ENCODE measurements around the gene SORCS2.

SORCS2 gene

GRCh38 chr4:7475207-7475606 is 282.9 kb downstream of the SORCS2 start:
- Histone ChIP-seq H3K9me3 (ENCODE audit: control insufficient read depth in 2 of 2, low read length in 2 of 2) (peaks cover 0 to 4% of the 10 kb centered on the region in 2 donors), H3K27me3 (ENCODE audit: control insufficient read depth in 1 of 2, insufficient read depth in 2 of 2, low read length in 2 of 2) (no peaks in the 10 kb centered on the region), H3K4me1 (ENCODE audit: control insufficient read depth, insufficient read depth, low read length) (no peaks in the 10 kb centered on the region), H3K27ac (ENCODE audit: low read length) (no peak overlapping the region), H3K36me3 (ENCODE audit: control insufficient read depth in 2 of 2, insufficient read depth in 2 of 2, low read length in 2 of 2) (no peaks in the 10 kb centered on the region), H3K9ac (ENCODE audit: low read length in 2 of 2) (no peak overlapping the region), H3K4me3 (ENCODE audit: low read length in 2 of 2) (no peak overlapping the region)

- Histone ChIP-seq H3K9me3 (ENCODE audit: control insufficient read depth in 2 of 2, low read length in 2 of 2) (peaks cover 0 to 4% of the 10 kb centered on the region in 2 donors), H3K9ac (ENCODE audit: low read length in 2 of 2) (no peak overlapping the region), H3K4me1 (ENCODE audit: control insufficient read depth, insufficient read depth, low read length) (no peaks in the 10 kb centered on the region), H3K27ac (ENCODE audit: low read length) (no peak overlapping the region), H3K27me3 (ENCODE audit: control insufficient read depth in 1 of 2, insufficient read depth in 2 of 2, low read length in 2 of 2) (no peaks in the 10 kb centered on the region), H3K4me3 (ENCODE audit: low read length in 2 of 2) (no peak overlapping the region), H3K36me3 (ENCODE audit: control insufficient read depth in 2 of 2, insufficient read depth in 2 of 2, low read length in 2 of 2) (no peaks in the 10 kb centered on the region)
Measured at GRCh38 chr4:7476820-7477219, 284.5 kb downstream of the SORCS2 start.

- Histone ChIP-seq H3K9ac (ENCODE audit: low read length in 2 of 2) (no peak overlapping the region), H3K4me1 (ENCODE audit: control insufficient read depth, insufficient read depth, low read length) (no peaks in the 10 kb centered on the region), H3K27ac (ENCODE audit: low read length) (no peak overlapping the region), H3K36me3 (ENCODE audit: control insufficient read depth in 2 of 2, insufficient read depth in 2 of 2, low read length in 2 of 2) (no peaks in the 10 kb centered on the region), H3K27me3 (ENCODE audit: control insufficient read depth in 1 of 2, insufficient read depth in 2 of 2, low read length in 2 of 2) (no peaks in the 10 kb centered on the region), H3K9me3 (ENCODE audit: control insufficient read depth in 2 of 2, low read length in 2 of 2) (peaks cover 0 to 4% of the 10 kb centered on the region in 2 donors), H3K4me3 (ENCODE audit: low read length in 2 of 2) (no peak overlapping the region)
Measured at GRCh38 chr4:7477695-7478094, 285.4 kb downstream of the SORCS2 start.

GRCh38 chr4:7478665-7479064 is 286.3 kb downstream of the SORCS2 start:
- Histone ChIP-seq H3K9me3 (ENCODE audit: control insufficient read depth in 2 of 2, low read length in 2 of 2) (peaks cover 0 to 4% of the 10 kb centered on the region in 2 donors), H3K27me3 (ENCODE audit: control insufficient read depth in 1 of 2, insufficient read depth in 2 of 2, low read length in 2 of 2) (no peaks in the 10 kb centered on the region), H3K4me3 (ENCODE audit: low read length in 2 of 2) (no peak overlapping the region), H3K9ac (ENCODE audit: low read length in 2 of 2) (no peak overlapping the region), H3K27ac (ENCODE audit: low read length) (no peak overlapping the region), H3K4me1 (ENCODE audit: control insufficient read depth, insufficient read depth, low read length) (no peaks in the 10 kb centered on the region), H3K36me3 (ENCODE audit: control insufficient read depth in 2 of 2, insufficient read depth in 2 of 2, low read length in 2 of 2) (no peaks in the 10 kb centered on the region)

GRCh38 chr4:7480423-7480822 is 288.1 kb downstream of the SORCS2 start:
- Histone ChIP-seq H3K27me3 (ENCODE audit: control insufficient read depth in 1 of 2, insufficient read depth in 2 of 2, low read length in 2 of 2) (no peaks in the 10 kb centered on the region), H3K9me3 (ENCODE audit: control insufficient read depth in 2 of 2, low read length in 2 of 2) (peaks cover 0 to 3% of the 10 kb centered on the region in 2 donors), H3K36me3 (ENCODE audit: control insufficient read depth in 2 of 2, insufficient read depth in 2 of 2, low read length in 2 of 2) (no peaks in the 10 kb centered on the region), H3K9ac (ENCODE audit: low read length in 2 of 2) (no peak overlapping the region), H3K4me1 (ENCODE audit: control insufficient read depth, insufficient read depth, low read length) (no peaks in the 10 kb centered on the region), H3K4me3 (ENCODE audit: low read length in 2 of 2) (no peak overlapping the region), H3K27ac (ENCODE audit: low read length) (no peak overlapping the region)

- no peak overlapping the region for H3K27ac ChIP-seq (ENCODE audit: low read length)
- no peaks in the 10 kb centered on the region for H3K4me1 ChIP-seq (ENCODE audit: control insufficient read depth, insufficient read depth, low read length)
- no peaks in the 10 kb centered on the region for H3K9me3 ChIP-seq (ENCODE audit: control insufficient read depth in 2 of 2, low read length in 2 of 2)
- H3K36me3 ChIP-seq (ENCODE audit: control insufficient read depth in 2 of 2, insufficient read depth in 2 of 2, low read length in 2 of 2): no peaks in the 10 kb centered on the region
- no peak overlapping the region for H3K4me3 ChIP-seq (ENCODE audit: low read length in 2 of 2)
- H3K27me3 ChIP-seq (ENCODE audit: control insufficient read depth in 1 of 2, insufficient read depth in 2 of 2, low read length in 2 of 2): no peaks in the 10 kb centered on the region
- H3K9ac ChIP-seq (ENCODE audit: low read length in 2 of 2): no peak overlapping the region
Measured at GRCh38 chr4:7481227-7481626, 288.9 kb downstream of the SORCS2 start.

- H3K4me3 ChIP-seq (ENCODE audit: low read length in 2 of 2): no peak overlapping the region
Measured at GRCh38 chr4:7485096-7485495, 292.8 kb downstream of the SORCS2 start.

GRCh38 chr4:7486101-7486500 is 293.8 kb downstream of the SORCS2 start:
- H3K27me3 ChIP-seq (ENCODE audit: control insufficient read depth in 1 of 2, insufficient read depth in 2 of 2, low read length in 2 of 2): peaks cover 0 to 3% of the 10 kb centered on the region in 2 donors
- no peaks in the 10 kb centered on the region for H3K36me3 ChIP-seq (ENCODE audit: control insufficient read depth in 2 of 2, insufficient read depth in 2 of 2, low read length in 2 of 2)
- H3K4me1 ChIP-seq (ENCODE audit: control insufficient read depth, insufficient read depth, low read length): no peaks in the 10 kb centered on the region
- no peaks in the 10 kb centered on the region for H3K9me3 ChIP-seq (ENCODE audit: control insufficient read depth in 2 of 2, low read length in 2 of 2)
- H3K4me3 ChIP-seq (ENCODE audit: low read length in 2 of 2): no peak overlapping the region
- H3K27ac ChIP-seq (ENCODE audit: low read length): no peak overlapping the region
- no peak overlapping the region for H3K9ac ChIP-seq (ENCODE audit: low read length in 2 of 2)

More at GRCh38 chr4:7485096-7485495, 292.8 kb downstream of the SORCS2 start:
- no peaks in the 10 kb centered on the region for H3K36me3 ChIP-seq (ENCODE audit: control insufficient read depth in 2 of 2, insufficient read depth in 2 of 2, low read length in 2 of 2)
- no peaks in the 10 kb centered on the region for H3K9me3 ChIP-seq (ENCODE audit: control insufficient read depth in 2 of 2, low read length in 2 of 2)
- H3K4me1 ChIP-seq (ENCODE audit: control insufficient read depth, insufficient read depth, low read length): no peaks in the 10 kb centered on the region
- no peak overlapping the region for H3K27ac ChIP-seq (ENCODE audit: low read length)
- H3K27me3 ChIP-seq (ENCODE audit: control insufficient read depth in 1 of 2, insufficient read depth in 2 of 2, low read length in 2 of 2): peaks cover 0 to 3% of the 10 kb centered on the region in 2 donors
- no peak overlapping the region for H3K9ac ChIP-seq (ENCODE audit: low read length in 2 of 2)

GRCh38 chr4:7487502-7487901 is 295.2 kb downstream of the SORCS2 start:
- H3K4me3 ChIP-seq (ENCODE audit: low read length in 2 of 2): no peak overlapping the region
- H3K9me3 ChIP-seq (ENCODE audit: control insufficient read depth in 2 of 2, low read length in 2 of 2): peaks cover 0 to 12% of the 10 kb centered on the region in 2 donors
- H3K9ac ChIP-seq (ENCODE audit: low read length in 2 of 2): no peak overlapping the region
- H3K36me3 ChIP-seq (ENCODE audit: control insufficient read depth in 2 of 2, insufficient read depth in 2 of 2, low read length in 2 of 2): no peaks in the 10 kb centered on the region
- no peak overlapping the region for H3K27ac ChIP-seq (ENCODE audit: low read length)
- peaks cover 0 to 3% of the 10 kb centered on the region in 2 donors for H3K27me3 ChIP-seq (ENCODE audit: control insufficient read depth in 1 of 2, insufficient read depth in 2 of 2, low read length in 2 of 2)
- no peaks in the 10 kb centered on the region for H3K4me1 ChIP-seq (ENCODE audit: control insufficient read depth, insufficient read depth, low read length)

GRCh38 chr4:7487998-7488671 is 295.8 kb downstream of the SORCS2 start:
- no peaks in the 10 kb centered on the region for H3K36me3 ChIP-seq (ENCODE audit: control insufficient read depth in 2 of 2, insufficient read depth in 2 of 2, low read length in 2 of 2)
- no peak overlapping the region for H3K27ac ChIP-seq (ENCODE audit: low read length)
- H3K4me1 ChIP-seq (ENCODE audit: control insufficient read depth, insufficient read depth, low read length): no peaks in the 10 kb centered on the region
- H3K27me3 ChIP-seq (ENCODE audit: control insufficient read depth in 1 of 2, insufficient read depth in 2 of 2, low read length in 2 of 2): peaks cover 0 to 3% of the 10 kb centered on the region in 2 donors
- H3K4me3 ChIP-seq (ENCODE audit: low read length in 2 of 2): no peak overlapping the region
- no peak overlapping the region for H3K9ac ChIP-seq (ENCODE audit: low read length in 2 of 2)
- H3K9me3 ChIP-seq (ENCODE audit: control insufficient read depth in 2 of 2, low read length in 2 of 2): peaks cover 0 to 17% of the 10 kb centered on the region in 2 donors

- Histone ChIP-seq H3K4me3 (ENCODE audit: low read length in 2 of 2) (no peak overlapping the region), H3K4me1 (ENCODE audit: control insufficient read depth, insufficient read depth, low read length) (no peaks in the 10 kb centered on the region), H3K9me3 (ENCODE audit: control insufficient read depth in 2 of 2, low read length in 2 of 2) (peaks cover 5 to 30% of the 10 kb centered on the region in 2 donors), H3K36me3 (ENCODE audit: control insufficient read depth in 2 of 2, insufficient read depth in 2 of 2, low read length in 2 of 2) (no peaks in the 10 kb centered on the region), H3K27me3 (ENCODE audit: control insufficient read depth in 1 of 2, insufficient read depth in 2 of 2, low read length in 2 of 2) (peaks cover 0 to 3% of the 10 kb centered on the region in 2 donors), H3K9ac (ENCODE audit: low read length in 2 of 2) (no peak overlapping the region), H3K27ac (ENCODE audit: low read length) (no peak overlapping the region)
Measured at GRCh38 chr4:7491915-7492314, 299.6 kb downstream of the SORCS2 start.

All from stomach smooth muscle (tissue), 2 donors.